PFSK-1 (cell line): ENCODE measurements around the gene VTCN1.

ENCODE experiments used
- FOXP2 ChIP-seq: optimal IDR thresholded peaks from 2 replicates; pipeline ENCODE3; 2011; ENCODE audit warnings: borderline replicate concordance, control low read depth, inconsistent platforms; ENCODE audit not compliant: insufficient read depth; ENCODE audit errors: extremely low read length, extremely low read depth
- POLR2AphosphoS5 ChIP-seq: IDR thresholded peaks from 2 replicates; pipeline ENCODE4 v1.6.1; 2012; ENCODE audit warnings: low read depth, mild to moderate bottlenecking, control low read depth, low read length, moderate library complexity
- SIN3A ChIP-seq: IDR thresholded peaks from 2 replicates; pipeline ENCODE4 v1.6.1; 2012; ENCODE audit warnings: mild to moderate bottlenecking, low read length, moderate library complexity, borderline replicate concordance; ENCODE audit not compliant: insufficient read depth
- TAF1 ChIP-seq: IDR thresholded peaks from 2 replicates; pipeline ENCODE4 v1.6.1; 2012; ENCODE audit warnings: low read length, control low read depth, borderline replicate concordance; ENCODE audit not compliant: insufficient read depth

DNA sequence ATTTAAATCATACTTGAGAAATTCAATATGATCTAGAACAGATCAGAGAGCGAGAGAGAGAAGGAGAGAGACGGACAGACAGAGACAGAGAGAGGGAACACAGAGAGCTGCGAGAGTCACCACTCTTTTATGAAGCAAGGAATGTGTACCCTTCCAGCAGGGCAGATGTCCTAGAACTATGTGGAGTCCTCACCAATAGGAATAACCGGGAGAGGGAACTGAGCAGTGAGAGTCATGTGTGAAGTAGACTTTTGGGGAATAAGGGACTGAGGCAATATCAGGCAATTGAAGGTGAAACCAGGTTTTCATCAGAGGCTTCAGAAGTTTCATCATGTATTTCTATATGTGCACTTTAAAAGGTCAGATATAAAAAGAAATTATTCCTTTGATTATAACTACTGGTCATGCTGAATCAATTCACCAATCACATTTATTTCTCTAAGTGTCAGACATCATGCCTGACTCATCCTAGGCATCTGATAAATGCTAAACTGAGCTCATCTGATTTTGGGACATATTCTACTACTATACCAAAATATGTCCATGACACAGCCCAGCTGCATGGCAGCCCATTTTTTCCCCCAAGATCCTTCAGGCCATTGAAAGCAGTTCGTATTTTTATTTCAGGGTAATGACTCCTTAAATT lies 22.4 kb downstream of the VTCN1 start:
- TF ChIP-seq SIN3A, result no peak
- TF ChIP-seq POLR2AphosphoS5, result no peak
- TF ChIP-seq FOXP2, result no peak
- TF ChIP-seq TAF1, result no peak
